ENCODE measurements around the gene NACA. TPM values are rescaled to one million over a fixed set of nuclear protein-coding genes. Genes with fewer than 3 reads are reported as not detected.
A peak's percentile ranks its signal among the peaks of the same experiment; 100 is the strongest.
"Not testable (repeated sequence)": the region's sequence is repeated elsewhere in the genome, so short reads cannot be mapped to it uniquely, and the experiment has no call there.

NACA gene
- total RNA-seq, 1 donor from 2014 or later = 963 TPM

DNA sequence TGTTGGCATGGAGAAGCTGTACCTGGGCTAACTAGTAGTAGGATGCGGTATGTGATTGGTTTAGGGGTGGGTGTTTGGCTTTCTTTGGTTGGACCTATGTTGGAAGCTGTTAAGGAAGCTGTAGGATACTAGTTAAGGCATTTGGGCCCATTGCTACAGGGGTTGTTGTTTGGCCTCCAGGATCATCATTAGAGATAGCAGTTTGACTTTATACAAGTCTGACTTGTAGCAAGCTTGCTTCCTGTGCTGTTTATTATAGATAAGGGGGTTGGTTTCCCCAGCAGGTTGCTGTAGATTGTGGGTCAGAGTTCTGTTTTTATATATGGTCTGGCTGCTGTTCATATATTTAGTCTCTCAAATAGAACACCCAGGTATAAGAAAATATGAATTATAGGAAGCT, 28.5 kb upstream of the NACA start:
- Mint-ChIP-seq H3K36me3 (ENCODE audit: low read depth) (peaks cover 18% of the 10 kb centered on the region), H3K27me3 (ENCODE audit: insufficient read depth) (no peaks in the 10 kb centered on the region), H3K9me3 (no peaks in the 10 kb centered on the region), H3K4me3 (peak overlapping the region; percentile 63), H3K27ac (no peak overlapping the region), H3K4me1 (ENCODE audit: low read depth) (peaks cover 34% of the 10 kb centered on the region)
- intact Hi-C loops (cut with micrococcal nuclease) = no loop called here
- DNase-seq (ENCODE audit: low spot score) = no peak

GRCh38 chr12:56751712-56752598, 26.9 kb upstream of the NACA start, which contains the start of gene PRIM1:
PRIM1 (minus strand) TSS chr12:56752323; CDS start chr12:56752298, 25 bp downstream.
- Mint-ChIP-seq H3K4me1 (ENCODE audit: low read depth) (peaks cover 45% of the 10 kb centered on the region), H3K36me3 (ENCODE audit: low read depth) (peaks cover 28% of the 10 kb centered on the region), H3K27me3 (ENCODE audit: insufficient read depth) (no peaks in the 10 kb centered on the region), H3K9me3 (no peaks in the 10 kb centered on the region), H3K4me3 (peak within 1 kb of the TSS; percentile 99), H3K27ac (peak within 1 kb of the TSS; percentile 99)
- intact Hi-C loops (cut with micrococcal nuclease) = loop anchor here (1.0 kb wide), 5 partner anchors 27 to 359 kb away; partner anchors contain the start of genes NACA, NEMP1, PTGES3 and STAT6
- peak; percentile 85 for DNase-seq (ENCODE audit: low spot score)

- H3K36me3 Mint-ChIP-seq (ENCODE audit: low read depth) = peaks cover 33% of the 10 kb centered on the region
Observed at GRCh38 chr12:56750596-56750995, 25.5 kb upstream of the NACA start.

GRCh38 chr12:56749853-56750252, 24.8 kb upstream of the NACA start:
- H3K27me3 Mint-ChIP-seq (ENCODE audit: insufficient read depth) = no peaks in the 10 kb centered on the region
- H3K9me3 Mint-ChIP-seq = no peaks in the 10 kb centered on the region
- H3K4me3 Mint-ChIP-seq = peak overlapping the region; percentile 80
- intact Hi-C loops (cut with micrococcal nuclease) = no loop called here
- H3K36me3 Mint-ChIP-seq (ENCODE audit: low read depth) = peaks cover 33% of the 10 kb centered on the region
- H3K4me1 Mint-ChIP-seq (ENCODE audit: low read depth) = peaks cover 48% of the 10 kb centered on the region
- peak overlapping the region; percentile 84 for H3K27ac Mint-ChIP-seq
- no peak for DNase-seq (ENCODE audit: low spot score)

More at GRCh38 chr12:56750596-56750995, 25.5 kb upstream of the NACA start:
- H3K27ac Mint-ChIP-seq = peak overlapping the region; percentile 56
- H3K9me3 Mint-ChIP-seq; H3K27me3 Mint-ChIP-seq (ENCODE audit: insufficient read depth); intact Hi-C loops (cut with micrococcal nuclease); DNase-seq (ENCODE audit: low spot score): not testable (repeated sequence)
- H3K4me3 Mint-ChIP-seq = peak overlapping the region; percentile 99
- H3K4me1 Mint-ChIP-seq (ENCODE audit: low read depth) = peaks cover 48% of the 10 kb centered on the region

DNA sequence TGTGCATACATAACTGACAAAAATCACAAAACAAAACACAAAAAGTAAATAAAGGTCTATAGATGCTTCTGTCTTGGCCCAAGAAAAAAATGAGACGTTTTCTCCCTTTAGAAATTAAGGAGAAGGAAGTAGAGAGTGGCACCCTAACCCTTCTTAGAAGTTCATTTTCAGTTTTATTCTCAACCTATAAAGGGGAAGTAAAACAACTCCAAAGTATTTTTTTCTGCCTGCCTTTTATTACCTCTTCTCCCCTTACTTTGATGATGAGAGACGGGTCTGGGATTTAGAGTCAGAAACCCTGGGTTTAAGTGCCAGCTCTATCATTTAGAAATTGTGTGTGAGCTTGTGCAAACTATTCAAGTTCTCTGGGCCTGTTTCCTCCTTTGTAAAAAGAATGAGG, 24.3 kb upstream of the NACA start:
- no peak for DNase-seq (ENCODE audit: low spot score)
- no peaks in the 10 kb centered on the region for H3K9me3 Mint-ChIP-seq
- intact Hi-C loops (cut with micrococcal nuclease) = no loop called here
- H3K27ac Mint-ChIP-seq = peak overlapping the region; percentile 84
- peak overlapping the region; percentile 80 for H3K4me3 Mint-ChIP-seq
- no peaks in the 10 kb centered on the region for H3K27me3 Mint-ChIP-seq (ENCODE audit: insufficient read depth)
- H3K36me3 Mint-ChIP-seq (ENCODE audit: low read depth) = peaks cover 35% of the 10 kb centered on the region
- H3K4me1 Mint-ChIP-seq (ENCODE audit: low read depth) = peaks cover 48% of the 10 kb centered on the region

GRCh38 chr12:56728139-56728861, 3.2 kb upstream of the NACA start:
- no peak overlapping the region for H3K4me3 Mint-ChIP-seq
- no peaks in the 10 kb centered on the region for H3K9me3 Mint-ChIP-seq
- peaks cover 1% of the 10 kb centered on the region for H3K27me3 Mint-ChIP-seq (ENCODE audit: insufficient read depth)
- no peak overlapping the region for H3K27ac Mint-ChIP-seq
- DNase-seq (ENCODE audit: low spot score) = no peak
- H3K36me3 Mint-ChIP-seq (ENCODE audit: low read depth) = peaks cover 34% of the 10 kb centered on the region
- peaks cover 17% of the 10 kb centered on the region for H3K4me1 Mint-ChIP-seq (ENCODE audit: low read depth)
- intact Hi-C loops (cut with micrococcal nuclease) = no loop called here

GRCh38 chr12:56726196-56726675, 1.1 kb upstream of the NACA start:
- H3K27me3 Mint-ChIP-seq (ENCODE audit: insufficient read depth); intact Hi-C loops (cut with micrococcal nuclease); H3K9me3 Mint-ChIP-seq; DNase-seq (ENCODE audit: low spot score): not testable (repeated sequence)
- H3K27ac Mint-ChIP-seq = peak overlapping the region; percentile 91
- H3K36me3 Mint-ChIP-seq (ENCODE audit: low read depth) = peaks cover 48% of the 10 kb centered on the region
- peaks cover 38% of the 10 kb centered on the region for H3K4me1 Mint-ChIP-seq (ENCODE audit: low read depth)
- peak overlapping the region; percentile 91 for H3K4me3 Mint-ChIP-seq

GRCh38 chr12:56725723-56726102, 614 bp upstream of the NACA start:
- no peak for DNase-seq (ENCODE audit: low spot score)
- peaks cover 43% of the 10 kb centered on the region for H3K4me1 Mint-ChIP-seq (ENCODE audit: low read depth)
- H3K4me3 Mint-ChIP-seq = peak overlapping the region; percentile 91

GRCh38 chr12:56724701-56724971, 463 bp downstream of the NACA start:
- peaks cover 54% of the 10 kb centered on the region for H3K4me1 Mint-ChIP-seq (ENCODE audit: low read depth)
- peak overlapping the region; percentile 91 for H3K4me3 Mint-ChIP-seq
- intact Hi-C loops (cut with micrococcal nuclease) = loop anchor here (2.0 kb wide), 2 partner anchors 88 to 796 kb away; partner anchors contain the start of gene DDIT3

More at GRCh38 chr12:56725723-56726102, 614 bp upstream of the NACA start:
- Mint-ChIP-seq H3K27me3 (ENCODE audit: insufficient read depth) (peaks cover 1% of the 10 kb centered on the region), H3K36me3 (ENCODE audit: low read depth) (peaks cover 49% of the 10 kb centered on the region), H3K27ac (peak overlapping the region; percentile 91), H3K9me3 (no peaks in the 10 kb centered on the region)
- intact Hi-C loops (cut with micrococcal nuclease) = loop anchor here (1.0 to 2.0 kb wide), 10 partner anchors 27 to 1027 kb away; partner anchors contain the start of genes CDK4, DDIT3, PRIM1 and PTGES3

GRCh38 chr12:56723889-56724700, 1.0 kb downstream of the NACA start:
- Mint-ChIP-seq H3K4me3 (peak overlapping the region; percentile 91), H3K36me3 (ENCODE audit: low read depth) (peaks cover 62% of the 10 kb centered on the region), H3K27ac (peak overlapping the region; percentile 91), H3K27me3 (ENCODE audit: insufficient read depth) (peaks cover 1% of the 10 kb centered on the region), H3K4me1 (ENCODE audit: low read depth) (peaks cover 59% of the 10 kb centered on the region), H3K9me3 (no peaks in the 10 kb centered on the region)
- DNase-seq (ENCODE audit: low spot score) = no peak
- intact Hi-C loops (cut with micrococcal nuclease) = loop anchor here (2.0 kb wide), 2 partner anchors 87 to 797 kb away; partner anchors contain the start of gene DDIT3

More at GRCh38 chr12:56724701-56724971, 463 bp downstream of the NACA start:
- peaks cover 57% of the 10 kb centered on the region for H3K36me3 Mint-ChIP-seq (ENCODE audit: low read depth)
- no peaks in the 10 kb centered on the region for H3K9me3 Mint-ChIP-seq
- DNase-seq (ENCODE audit: low spot score) = no peak
- H3K27me3 Mint-ChIP-seq (ENCODE audit: insufficient read depth) = peaks cover 1% of the 10 kb centered on the region
- peak overlapping the region; percentile 91 for H3K27ac Mint-ChIP-seq

- H3K27ac Mint-ChIP-seq = peak overlapping the region; percentile 30
- H3K4me1 Mint-ChIP-seq (ENCODE audit: low read depth) = peaks cover 65% of the 10 kb centered on the region
- peaks cover 1% of the 10 kb centered on the region for H3K27me3 Mint-ChIP-seq (ENCODE audit: insufficient read depth)
- H3K9me3 Mint-ChIP-seq = no peaks in the 10 kb centered on the region
- intact Hi-C loops (cut with micrococcal nuclease) = no loop called here
- peaks cover 67% of the 10 kb centered on the region for H3K36me3 Mint-ChIP-seq (ENCODE audit: low read depth)
- peak overlapping the region; percentile 91 for H3K4me3 Mint-ChIP-seq
- DNase-seq (ENCODE audit: low spot score) = no peak
Observed at GRCh38 chr12:56723352-56723751, 1.7 kb downstream of the NACA start.

- peak overlapping the region; percentile 78 for H3K27ac Mint-ChIP-seq
- H3K4me3 Mint-ChIP-seq = peak overlapping the region; percentile 91
- intact Hi-C loops (cut with micrococcal nuclease) = no loop called here
- peaks cover 67% of the 10 kb centered on the region for H3K36me3 Mint-ChIP-seq (ENCODE audit: low read depth)
- no peaks in the 10 kb centered on the region for H3K9me3 Mint-ChIP-seq
- no peak for DNase-seq (ENCODE audit: low spot score)
- peaks cover 65% of the 10 kb centered on the region for H3K4me1 Mint-ChIP-seq (ENCODE audit: low read depth)
- H3K27me3 Mint-ChIP-seq (ENCODE audit: insufficient read depth) = peaks cover 1% of the 10 kb centered on the region
Observed at GRCh38 chr12:56722832-56723231, 2.3 kb downstream of the NACA start.

Data from activated T-helper 1 cell treated with anti-CD3 and anti-CD28 coated beads, Interleukin-12 subunit alpha, Interleukin-12 subunit beta, Interleukin-2, Interleukin-4 antibody, amounts not matched to agents 30 ng/mL and 10 ng/mL and 1 ng/mL, durations not matched to agents 14 hours and 24 hours and 36 hours (primary cell).